ENCODE data around the gene NLGN4Y.
"Not testable (repeated sequence)": the region's sequence is repeated elsewhere in the genome, so short reads cannot be mapped to it uniquely, and the experiment has no call there.

The NLGN4Y gene

GRCh38 chrY:14860448-14860847, 336.1 kb downstream of the NLGN4Y start:
- no peak for DNase-seq

GRCh38 chrY:14861033-14861432, 336.7 kb downstream of the NLGN4Y start:
- DNase-seq, result not testable (repeated sequence)

GRCh38 chrY:14871971-14872370, 347.6 kb downstream of the NLGN4Y start:
- DNase-seq, result no peak
